DND-41 (cell line): ENCODE data around the gene KASH5.

Experiments
- ATAC-seq: fragments of 200-7000 bp; cut with Tn5 transposase; 3 replicates; pipeline ENCODE4 v1.9.1; 2021; ENCODE audit warnings: low read depth; ENCODE audit not compliant: insufficient read depth
- DNase-seq: peaks from one replicate; pipeline ENCODE4 v3.0.0-alpha.2; 2020
- H2AFZ ChIP-seq: 2 replicates; pipeline ENCODE4 v1.6.0; 2012; ENCODE audit warnings: low read depth, low read length
- H3K27ac ChIP-seq: 2 replicates; pipeline ENCODE4 v1.5.1; 2012; ENCODE audit warnings: low read length, inconsistent platforms
- H3K27me3 ChIP-seq: fragments of 200-600 bp; sonication (generic); 2 replicates; pipeline ENCODE4 v1.6.0; 2012; ENCODE audit warnings: low read length, mild to moderate bottlenecking, inconsistent platforms; ENCODE audit not compliant: insufficient read depth, poor library complexity
- H3K36me3 ChIP-seq: 2 replicates; pipeline ENCODE4 v1.5.1; 2012; ENCODE audit warnings: low read length, inconsistent platforms; ENCODE audit not compliant: insufficient read depth
- H3K4me1 ChIP-seq: 2 replicates; pipeline ENCODE4 v1.5.1; 2012; ENCODE audit warnings: mild to moderate bottlenecking, low read length; ENCODE audit not compliant: insufficient read depth
- H3K4me2 ChIP-seq: 2 replicates; pipeline ENCODE4 v1.6.0; 2012; ENCODE audit warnings: mild to moderate bottlenecking, moderate library complexity, low read length, inconsistent platforms; ENCODE audit not compliant: insufficient read depth
- H3K4me3 ChIP-seq, 2 experiments: fragments of 200-600 bp in 1 of 2; shearing (Covaris generic) in 1 of 2; 2 replicates each; pipeline ENCODE4 v1.5.1; 2012 to 2016; ENCODE audit warnings: inconsistent platforms in 2 of 2, low read length in 2 of 2, mild to moderate bottlenecking in 2 of 2, low read depth in 1 of 2, moderate library complexity in 1 of 2
- H3K79me2 ChIP-seq: 2 replicates; pipeline ENCODE4 v1.6.0; 2012; ENCODE audit warnings: low read length, inconsistent platforms; ENCODE audit not compliant: insufficient read depth
- H3K9ac ChIP-seq: 2 replicates; pipeline ENCODE4 v1.6.0; 2012; ENCODE audit warnings: low read depth, mild to moderate bottlenecking, inconsistent platforms, low read length, moderate library complexity
- H3K9me3 ChIP-seq: 2 replicates; pipeline ENCODE4 v1.5.1; 2012; ENCODE audit warnings: low read length, moderate library complexity, mild to moderate bottlenecking, inconsistent platforms; ENCODE audit not compliant: insufficient read depth, severe bottlenecking
- H4K20me1 ChIP-seq: 2 replicates; pipeline ENCODE4 v1.6.0; 2012; ENCODE audit warnings: low read length; ENCODE audit not compliant: insufficient read depth
- CTCF ChIP-seq: IDR thresholded peaks from 2 replicates; pipeline ENCODE4 v1.5.1; 2012; ENCODE audit warnings: borderline replicate concordance, low read length, moderate library complexity, mild to moderate bottlenecking; ENCODE audit not compliant: poor library complexity, severe bottlenecking; ENCODE audit errors: extremely low read depth
- EZH2 ChIP-seq: IDR thresholded peaks from 3 replicates; pipeline ENCODE4 v1.6.1; 2012; ENCODE audit warnings: borderline replicate concordance, low read depth, mild to moderate bottlenecking, moderate library complexity, low read length, inconsistent platforms; ENCODE audit not compliant: severe bottlenecking

KASH5 gene

GRCh38 chr19:49387936-49388372, at the start of gene KASH5:
Gene KASH5 (plus strand): TSS chr19:49388249. CDS start chr19:49390884, 2,635 bp downstream.
- Histone ChIP-seq H3K79me2 (no peaks in the 10 kb centered on the region), H3K27ac (no peak within 1 kb of the TSS), H3K9ac (no peak within 1 kb of the TSS), H3K9me3 (no peaks in the 10 kb centered on the region), H3K4me3 (no peak within 1 kb of the TSS), H3K4me2 (no peak within 1 kb of the TSS), H3K27me3 (no peaks in the 10 kb centered on the region), H2AFZ (no peak within 1 kb of the TSS), H4K20me1 (no peaks in the 10 kb centered on the region), H3K36me3 (no peaks in the 10 kb centered on the region), H3K4me1 (no peaks in the 10 kb centered on the region)
- no peak for ATAC-seq
- DNase-seq, result no peak
- no peak for TF ChIP-seq CTCF
- TF ChIP-seq EZH2, result no peak

GRCh38 chr19:49338691-49339300, 49.3 kb upstream of the KASH5 start:
- Histone ChIP-seq H3K79me2 (no peaks in the 10 kb centered on the region), H3K4me3 (no peak overlapping the region), H3K9me3 (no peaks in the 10 kb centered on the region), H3K9ac (no peak overlapping the region), H3K27ac (no peak overlapping the region), H3K4me2 (no peak overlapping the region), H3K4me1 (peaks cover 2% of the 10 kb centered on the region), H3K36me3 (no peaks in the 10 kb centered on the region), H2AFZ (no peak overlapping the region), H3K27me3 (no peaks in the 10 kb centered on the region), H4K20me1 (no peaks in the 10 kb centered on the region)
- TF ChIP-seq EZH2, result no peak
- no peak for TF ChIP-seq CTCF
- DNase-seq (no peak), ATAC-seq (no peak)

GRCh38 chr19:49339301-49340068, 48.6 kb upstream of the KASH5 start:
- no peak for TF ChIP-seq CTCF
- no peak for TF ChIP-seq EZH2
- DNase-seq (no peak), ATAC-seq (no peak)
- Histone ChIP-seq H3K4me3 (no peak overlapping the region), H3K4me2 (no peak overlapping the region), H3K4me1 (no peaks in the 10 kb centered on the region), H3K9me3 (no peaks in the 10 kb centered on the region), H3K27ac (no peak overlapping the region), H3K27me3 (no peaks in the 10 kb centered on the region), H3K9ac (no peak overlapping the region), H3K79me2 (no peaks in the 10 kb centered on the region), H4K20me1 (no peaks in the 10 kb centered on the region), H2AFZ (no peak overlapping the region), H3K36me3 (no peaks in the 10 kb centered on the region)
